HG02981 (cell line): Measurements from ENCODE around the gene IER2.

Experiments
- ATAC-seq: cut with Tn5 transposase; IDR thresholded peaks from one replicate; pipeline ENCODE4 v1.9.1; 2021; ENCODE audit warnings: mild to moderate bottlenecking, moderate library complexity; ENCODE audit not compliant: unreplicated experiment

IER2 gene, protein sequence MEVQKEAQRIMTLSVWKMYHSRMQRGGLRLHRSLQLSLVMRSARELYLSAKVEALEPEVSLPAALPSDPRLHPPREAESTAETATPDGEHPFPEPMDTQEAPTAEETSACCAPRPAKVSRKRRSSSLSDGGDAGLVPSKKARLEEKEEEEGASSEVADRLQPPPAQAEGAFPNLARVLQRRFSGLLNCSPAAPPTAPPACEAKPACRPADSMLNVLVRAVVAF

DNA sequence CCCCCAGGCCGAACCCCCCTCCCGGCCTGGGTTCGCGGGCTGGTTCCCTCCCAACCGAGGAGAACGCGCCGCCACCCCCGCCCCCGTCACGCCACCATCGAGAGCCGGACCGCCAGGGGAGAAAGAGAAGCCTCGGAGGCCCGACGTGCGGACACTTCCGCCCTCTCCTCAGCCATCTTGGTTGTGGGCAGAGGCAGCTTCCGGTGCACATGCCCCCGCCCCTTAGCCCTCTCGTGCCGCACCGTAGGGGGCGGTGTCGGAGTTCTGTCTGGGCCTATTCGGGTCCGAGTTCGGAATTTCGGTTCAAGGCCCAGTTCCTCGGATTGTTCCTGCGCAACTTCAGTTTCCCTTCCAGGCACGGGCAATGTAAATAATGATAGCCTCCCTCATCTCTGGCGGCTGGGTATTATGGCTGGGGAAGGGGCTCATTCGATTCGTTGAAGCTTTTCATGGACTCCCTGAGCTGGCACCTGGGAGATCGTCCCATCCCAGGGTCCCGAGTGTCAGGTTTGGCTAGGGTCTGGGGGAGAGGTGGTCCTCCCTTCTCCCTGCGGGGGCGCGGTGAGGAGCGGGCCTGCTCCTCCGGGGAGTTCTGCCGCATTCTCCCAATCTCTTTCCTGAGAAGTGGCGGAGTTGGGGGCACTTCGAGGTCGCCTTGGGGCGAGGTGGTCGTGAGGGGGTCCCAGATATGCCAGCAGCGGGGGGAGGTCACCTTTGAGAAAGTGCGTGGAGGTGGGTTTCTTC lies at the start of gene IER2, which contains the start of gene STX10:
IER2 (plus strand) TSS at position 225 of the 744 bp plus-strand sequence. CDS start 2,776 bp downstream, outside the sequence.
STX10 (minus strand) TSS at position 189 of the 744 bp plus-strand sequence. CDS start 202 bp downstream, outside the sequence.
- ATAC-seq = peak; percentile 35

DNA sequence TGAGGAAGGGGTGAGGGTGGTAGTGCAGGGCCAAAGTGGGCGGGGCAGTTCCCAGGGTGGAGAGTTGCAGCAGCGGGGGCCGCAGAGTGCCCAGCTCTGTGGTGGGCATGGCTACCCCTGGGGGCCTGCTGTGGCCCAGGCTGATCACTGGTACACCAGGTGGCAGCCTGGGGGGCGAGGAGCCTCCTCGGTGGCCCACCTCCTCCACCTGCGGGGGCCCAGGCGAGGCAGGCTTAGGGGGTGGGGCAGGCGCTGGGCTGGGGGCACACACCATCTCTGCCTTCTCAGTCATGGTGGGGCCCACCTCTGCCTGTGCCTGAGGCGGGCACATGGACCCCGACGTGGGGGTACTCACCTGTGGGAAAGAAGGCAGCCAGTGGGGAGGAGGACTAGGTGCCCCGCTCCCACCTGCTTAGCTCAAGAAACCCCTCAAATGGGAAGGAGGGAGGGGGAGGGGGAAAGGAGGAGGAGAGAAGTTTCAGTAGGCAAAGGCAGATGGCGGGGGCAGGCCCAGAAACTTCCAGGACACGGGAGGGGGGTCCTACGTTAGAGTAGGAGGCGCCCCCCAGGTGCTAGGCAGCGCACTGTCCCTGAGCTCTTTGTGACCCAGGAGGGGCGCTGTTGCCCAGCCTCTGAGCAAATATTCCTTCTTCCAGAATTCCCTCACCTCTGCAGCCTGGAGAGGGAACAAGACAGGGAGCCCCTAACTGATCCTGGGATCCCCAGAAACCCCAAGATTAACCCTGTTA lies 49.2 kb upstream of the IER2 start:
- ATAC-seq = no peak

DNA sequence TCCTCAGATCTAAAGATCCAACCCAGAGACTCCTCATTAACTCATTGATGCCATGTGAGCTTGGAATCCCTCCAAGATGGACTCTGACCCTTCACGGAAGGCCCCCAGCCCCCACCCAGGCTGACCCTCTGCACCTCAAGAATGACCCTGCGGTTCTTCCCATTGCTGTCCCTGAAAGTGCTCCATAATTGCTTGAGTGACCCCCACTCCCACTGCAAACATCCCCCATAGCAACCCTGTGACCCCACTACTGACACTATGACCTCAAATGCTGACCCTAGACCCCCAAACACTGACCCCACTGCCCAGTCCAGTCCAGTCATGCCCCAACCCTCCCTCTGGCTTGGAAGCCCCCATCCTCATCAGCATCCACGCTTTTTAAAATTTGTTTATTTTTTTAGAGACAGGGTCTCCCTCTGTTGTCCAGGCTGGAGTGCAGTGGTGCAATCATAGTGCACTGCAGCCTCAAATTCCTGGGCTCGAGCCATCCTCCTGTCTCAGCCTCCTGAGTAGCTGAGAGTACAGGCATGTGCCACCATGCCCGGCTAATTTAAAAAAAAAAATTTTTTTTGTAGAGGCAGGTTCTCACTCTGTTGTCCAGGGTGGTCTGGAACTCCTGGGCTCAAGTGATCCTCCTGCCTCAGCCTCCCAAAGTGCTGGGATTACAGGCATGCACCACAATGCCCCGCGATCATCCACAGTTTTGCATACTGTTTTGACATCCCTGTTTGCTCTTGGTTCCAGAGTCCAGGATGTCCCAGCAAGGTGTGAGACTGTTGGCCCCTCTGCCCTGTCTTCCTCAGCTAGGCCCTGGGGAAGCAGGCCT lies 48.4 kb upstream of the IER2 start:
- ATAC-seq = no peak

DNA sequence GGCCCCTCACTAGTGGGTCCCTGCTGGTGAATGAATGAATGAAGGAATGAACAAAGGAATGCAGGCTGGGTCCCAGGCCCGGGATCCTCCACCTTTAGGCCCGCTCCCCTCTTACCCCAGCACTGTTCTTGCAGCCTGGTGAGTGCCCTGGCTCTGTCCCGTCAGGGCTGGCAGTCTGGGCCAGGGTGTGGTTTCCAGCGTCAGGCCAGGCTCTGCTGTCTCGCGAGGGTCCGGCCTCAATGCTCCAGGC lies 47.9 kb upstream of the IER2 start:
- ATAC-seq = no peak

DNA sequence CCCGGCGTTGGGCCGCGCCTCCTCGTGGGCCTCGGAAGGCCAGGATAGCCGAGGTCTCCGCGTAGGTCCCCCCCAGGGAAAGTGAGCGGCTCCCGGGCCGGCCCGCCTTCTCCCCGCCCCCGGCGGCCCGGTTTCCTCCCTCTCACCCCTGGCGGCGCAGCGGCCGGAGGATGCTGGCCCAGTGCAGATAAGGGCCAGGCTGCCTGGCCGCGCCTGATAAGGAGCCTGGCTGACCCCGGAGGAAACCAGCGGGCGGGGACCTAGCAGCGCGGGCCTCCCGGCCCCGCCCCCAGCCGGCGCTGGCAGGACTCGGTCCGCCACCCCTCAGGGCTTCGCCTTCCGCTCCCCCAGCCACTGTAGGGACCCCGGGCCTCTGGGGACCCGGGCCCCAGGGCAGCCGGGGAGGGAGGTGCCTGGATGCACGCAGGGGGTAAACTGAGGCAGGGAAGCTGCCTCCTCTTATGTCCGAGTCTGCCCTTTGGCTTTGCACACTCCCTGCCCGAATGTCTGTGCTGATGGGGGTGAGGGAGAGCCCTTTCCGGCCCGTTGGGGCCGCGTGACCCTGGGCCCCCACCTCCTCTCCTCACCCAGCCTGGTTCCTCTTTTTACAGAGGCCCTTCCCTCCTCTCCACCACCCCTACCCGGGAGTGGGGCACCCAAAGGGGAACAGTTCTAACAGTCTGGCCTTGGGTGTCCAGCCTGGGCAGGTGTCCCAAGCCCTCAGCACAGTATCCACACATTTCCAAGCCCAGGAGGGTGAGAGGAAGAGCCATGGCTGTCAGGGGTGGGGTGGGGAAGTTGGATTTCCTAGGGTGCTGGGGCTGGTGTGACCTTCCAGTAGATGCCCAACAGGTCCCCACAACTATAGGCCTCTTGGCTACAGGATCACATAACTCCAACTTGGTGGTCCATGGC lies 47.3 kb upstream of the IER2 start, which contains the start of gene LYL1:
LYL1 (minus strand) TSS at position 193 of the 915 bp plus-strand sequence. CDS start 1,687 bp downstream, outside the sequence.
- no peak for ATAC-seq

DNA sequence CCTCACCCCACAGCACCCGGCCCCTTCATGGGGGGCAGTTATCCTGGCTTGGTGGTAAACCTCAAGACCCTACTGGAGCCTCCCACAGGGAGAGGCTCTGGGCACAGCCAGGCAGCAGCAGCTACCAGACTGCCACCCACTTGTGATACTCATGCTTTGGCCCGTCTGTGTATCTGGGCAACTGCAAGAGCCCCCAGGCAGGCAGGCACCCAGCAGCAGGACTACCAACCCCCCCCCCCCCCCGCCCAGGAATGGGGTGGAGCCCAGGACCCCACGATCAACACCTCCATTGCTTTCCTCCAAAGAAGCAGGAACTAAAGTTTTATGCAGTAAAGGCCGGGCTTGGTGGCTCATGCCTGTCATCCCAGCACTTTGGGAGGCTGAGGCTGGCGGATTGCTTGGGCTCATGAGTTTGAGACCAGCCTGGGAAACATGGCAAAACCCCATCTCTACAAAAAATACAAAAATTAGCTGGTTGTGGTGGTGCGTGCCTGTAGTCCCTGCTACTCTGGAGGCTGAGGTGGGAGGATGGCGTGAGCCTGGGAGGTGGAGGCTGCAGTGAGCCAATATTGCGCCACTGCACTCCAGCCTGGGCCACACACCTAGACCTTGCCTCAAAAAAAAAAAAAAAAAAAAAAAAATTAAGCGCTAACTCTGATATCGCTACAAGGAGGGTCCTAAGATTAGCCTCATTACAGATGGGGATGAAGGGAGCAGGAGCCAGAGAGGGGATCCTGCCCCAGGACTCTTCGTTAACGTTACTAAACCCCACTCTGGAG lies 46.4 kb upstream of the IER2 start:
- ATAC-seq = no peak

DNA sequence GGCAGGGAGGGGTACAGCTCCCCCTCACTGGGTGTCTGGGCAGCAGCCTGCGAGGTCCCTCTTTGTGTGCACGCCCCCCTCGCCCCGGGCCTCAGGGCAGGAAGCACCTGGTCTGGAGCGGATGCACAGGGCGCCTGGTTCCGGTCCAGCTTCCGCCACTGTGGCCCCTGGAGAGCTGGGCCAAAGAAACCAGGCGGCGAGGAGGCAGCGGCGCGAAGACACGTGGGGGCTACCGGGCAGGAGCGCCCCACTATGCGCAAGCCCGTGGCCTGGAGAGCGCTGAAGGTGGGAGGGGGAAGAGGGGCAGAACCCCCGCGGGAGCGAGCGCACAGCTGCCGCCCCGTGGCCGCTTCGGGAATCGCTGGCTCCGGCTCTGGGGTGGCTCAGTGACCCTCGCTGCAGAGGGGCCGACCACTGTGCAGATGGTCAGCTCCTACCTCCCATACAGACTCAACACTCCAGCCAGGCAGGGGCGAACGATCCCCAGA lies 45.8 kb upstream of the IER2 start:
- no peak for ATAC-seq

DNA sequence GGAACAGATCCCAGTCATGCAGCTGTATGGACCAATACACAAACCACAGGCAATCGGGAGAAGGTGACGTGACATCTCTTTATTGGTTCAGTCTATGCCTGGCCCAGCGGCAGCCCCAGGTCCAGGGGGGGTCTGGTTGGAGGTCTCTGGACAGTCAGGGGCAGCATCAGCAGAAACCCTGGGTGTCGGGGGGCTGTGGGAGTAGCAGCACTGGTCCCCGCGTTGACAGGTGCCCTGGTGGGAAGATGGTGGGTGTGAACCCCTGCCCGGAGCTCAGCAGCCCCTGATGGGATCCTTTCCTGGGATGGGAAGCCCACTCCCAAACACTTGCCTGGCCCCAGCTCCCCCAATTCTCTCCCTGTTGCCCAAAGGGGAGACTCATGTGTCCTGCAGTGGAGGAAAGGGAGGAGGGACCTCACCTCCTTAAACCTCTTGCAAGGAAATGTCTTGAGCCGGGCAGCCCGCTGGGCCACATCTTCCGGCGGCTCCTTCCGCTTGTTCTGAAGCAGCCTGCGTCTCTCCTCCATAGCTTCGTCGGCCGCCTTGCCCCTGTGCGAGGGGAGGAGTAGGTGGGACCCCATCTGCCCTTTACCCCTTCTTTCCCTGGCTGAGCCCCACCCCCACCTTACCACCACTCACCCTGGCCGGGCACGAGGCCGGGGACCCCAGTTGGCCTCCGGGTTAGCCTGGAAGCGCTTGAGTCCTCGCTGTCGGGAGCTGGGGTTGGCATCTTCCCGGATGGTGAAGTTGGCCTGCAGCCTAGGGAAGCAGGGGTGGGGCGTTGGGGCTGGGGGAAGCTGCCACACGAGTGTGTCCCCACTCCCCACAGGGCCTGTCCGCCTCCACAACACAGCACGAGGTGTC lies 45.1 kb upstream of the IER2 start:
- no peak for ATAC-seq

DNA sequence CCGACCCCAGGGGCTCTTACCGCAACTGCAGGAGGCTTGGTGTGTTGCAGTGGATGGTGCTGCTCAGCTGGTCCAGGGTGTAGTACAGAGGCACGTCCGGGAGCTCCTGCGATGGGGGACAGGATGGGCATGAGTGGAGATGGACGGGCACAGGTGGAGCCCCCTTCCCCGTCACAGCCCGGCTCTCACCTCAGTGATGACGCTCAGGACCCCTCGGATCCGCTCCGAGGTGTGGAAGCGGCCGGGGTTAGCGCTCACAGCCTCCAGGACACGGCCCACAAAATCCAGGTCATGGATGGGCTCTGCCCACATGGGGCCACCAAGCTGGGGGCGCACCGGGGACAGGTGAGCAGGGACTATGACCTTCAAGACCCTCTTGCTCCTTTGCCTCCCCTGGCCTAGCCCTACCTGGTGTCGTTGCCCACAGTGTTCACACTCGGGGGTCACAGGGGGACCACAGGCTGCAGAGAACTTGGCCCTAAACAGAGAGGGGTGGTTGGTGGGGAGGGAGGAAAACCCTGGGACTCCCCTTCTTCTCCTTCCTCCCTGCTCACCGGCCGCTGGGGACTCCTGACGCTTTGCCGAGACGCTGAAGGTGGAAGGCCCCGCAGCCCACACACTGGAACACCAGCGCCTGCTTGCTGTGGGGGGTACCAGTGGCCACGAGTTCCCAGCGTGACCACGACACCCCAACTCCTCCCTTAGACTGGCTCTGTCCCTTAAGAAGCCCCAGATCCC lies 40.7 kb upstream of the IER2 start:
- no peak for ATAC-seq

DNA sequence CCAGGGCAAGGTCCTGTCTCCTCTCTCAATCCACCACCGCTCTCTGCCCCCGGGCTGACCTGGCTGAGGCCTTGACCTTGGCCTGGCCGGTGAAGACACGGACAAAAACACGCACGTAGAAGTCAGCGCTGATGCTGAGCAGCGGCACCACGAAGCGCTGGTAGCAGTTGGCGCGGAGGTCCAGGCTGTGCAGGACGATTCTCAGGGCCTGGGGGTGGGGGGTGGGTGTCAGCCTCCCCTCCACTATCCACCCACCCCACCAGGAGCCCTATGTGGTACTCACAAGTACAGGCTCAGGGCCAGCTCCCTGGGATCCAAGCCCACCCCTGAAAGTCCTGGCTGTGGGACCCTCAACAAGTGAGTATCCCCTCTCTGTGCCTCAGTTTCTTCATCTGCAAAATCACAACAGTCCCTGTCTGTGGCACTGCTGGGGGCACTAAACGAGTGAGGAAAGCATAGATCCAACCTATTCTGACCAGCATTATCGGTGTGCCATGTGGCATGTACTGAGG lies 40.1 kb upstream of the IER2 start:
- ATAC-seq = no peak

DNA sequence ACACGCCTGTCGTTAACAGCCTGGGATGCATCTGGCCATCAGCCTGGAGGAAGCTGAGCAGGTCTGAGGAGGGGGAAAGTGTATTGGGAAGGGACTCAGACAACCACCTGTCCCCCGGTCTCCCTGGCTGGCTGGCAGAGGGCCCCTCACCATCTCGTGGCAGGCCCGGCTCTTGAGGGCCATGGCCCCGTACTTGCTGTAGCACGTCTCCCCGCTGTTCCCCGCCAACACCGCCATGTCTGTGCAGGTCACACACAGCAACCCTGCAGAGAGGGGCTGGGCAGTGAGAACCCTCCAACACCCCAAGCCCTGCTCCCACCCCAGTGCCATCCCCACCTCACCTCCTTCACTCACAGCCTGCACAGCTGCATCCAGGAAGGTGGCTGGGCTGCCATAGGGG lies 37.7 kb upstream of the IER2 start:
- ATAC-seq = no peak

DNA sequence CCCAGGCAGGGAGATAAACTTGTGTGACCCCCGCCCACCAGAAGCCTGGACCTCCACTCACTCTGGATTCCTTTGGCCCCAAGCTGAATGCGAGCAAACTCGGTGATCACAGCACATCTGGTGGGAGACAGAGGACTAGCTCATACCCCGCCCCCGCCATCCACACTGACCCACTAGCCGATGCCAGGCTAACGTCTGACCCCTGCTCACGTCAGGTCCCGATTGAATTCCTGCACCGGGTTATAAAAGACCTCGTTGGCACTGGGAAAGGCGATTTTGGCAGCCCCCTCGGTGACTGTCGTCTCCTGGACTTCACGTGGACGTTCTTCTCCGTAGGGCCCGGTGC lies 34.3 kb upstream of the IER2 start:
- ATAC-seq = no peak

DNA sequence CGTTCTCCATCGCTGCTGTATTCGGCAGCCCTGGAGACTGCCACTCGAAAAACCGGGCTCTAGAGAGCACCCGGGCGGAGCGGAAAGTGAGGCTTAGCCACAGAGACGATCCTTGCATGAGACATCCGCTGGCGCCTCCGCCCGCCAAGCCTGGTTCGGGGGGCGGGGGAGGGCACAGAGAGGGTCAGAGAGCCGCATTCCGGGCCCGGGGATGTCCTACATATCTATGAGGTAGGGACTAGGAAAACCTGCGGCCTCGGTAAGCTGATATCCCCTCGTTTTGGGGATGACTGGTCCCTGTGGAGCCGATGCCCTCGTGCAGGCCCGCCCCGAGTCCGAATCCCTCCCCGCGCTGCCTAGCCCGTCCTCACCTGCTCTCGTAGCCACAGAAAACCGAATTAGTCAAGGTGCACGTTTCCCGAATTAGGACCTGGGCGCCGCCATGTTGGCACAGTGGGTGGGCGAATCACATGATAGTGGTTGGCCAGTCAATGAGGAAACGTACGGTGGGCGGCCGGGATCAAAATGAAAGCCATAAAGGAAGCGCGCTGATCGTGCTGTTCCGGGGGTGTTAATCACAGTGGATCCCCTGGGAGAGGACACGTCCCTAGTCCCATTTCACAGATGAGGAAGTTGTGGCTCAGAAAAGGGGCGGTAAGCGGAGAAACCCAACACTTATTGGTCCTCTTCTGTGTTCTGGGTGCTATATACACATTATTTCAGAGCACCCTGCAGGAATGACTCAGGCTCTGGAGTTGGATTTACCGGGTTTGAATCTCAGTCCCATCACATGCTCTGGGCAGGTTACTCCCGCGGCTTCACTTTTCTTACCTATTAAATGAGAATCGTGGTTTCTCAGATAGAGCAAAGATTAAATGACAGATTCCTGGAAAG lies 33.7 kb upstream of the IER2 start, which contains the start of gene TRMT1:
TRMT1 (minus strand) TSS at position 459 of the 894 bp plus-strand sequence; CDS start at position 118, 341 bp downstream.
- ATAC-seq = peak; percentile 50

DNA sequence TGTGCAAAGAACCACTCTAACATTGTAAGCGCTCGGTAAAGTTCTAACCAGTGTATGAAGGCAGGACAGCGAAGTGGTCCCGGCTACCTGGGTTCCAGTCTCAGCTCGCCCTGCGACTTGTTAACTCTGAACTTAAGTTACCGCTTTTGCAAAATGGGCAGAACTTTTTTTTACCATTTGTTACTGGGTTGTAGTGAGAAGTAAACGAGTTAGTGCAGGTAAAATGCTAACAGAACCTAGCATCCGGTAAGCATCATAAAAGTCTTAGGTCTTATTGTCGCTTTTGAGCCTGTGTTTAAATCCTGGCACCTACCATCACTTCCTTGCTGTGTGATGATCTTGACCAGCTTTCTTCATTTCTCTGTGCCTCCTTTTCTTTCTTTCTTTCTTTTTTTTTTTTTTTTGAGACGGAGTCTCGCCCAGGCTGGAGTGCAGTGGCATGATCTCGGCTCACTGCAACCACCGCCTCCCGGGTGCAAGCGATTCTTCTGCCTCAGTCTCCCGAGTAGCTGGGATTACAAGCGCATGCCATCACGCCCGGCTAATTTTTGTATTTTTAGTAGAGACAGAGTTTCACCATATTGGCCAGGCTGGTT lies 32.9 kb upstream of the IER2 start:
- no peak for ATAC-seq

DNA sequence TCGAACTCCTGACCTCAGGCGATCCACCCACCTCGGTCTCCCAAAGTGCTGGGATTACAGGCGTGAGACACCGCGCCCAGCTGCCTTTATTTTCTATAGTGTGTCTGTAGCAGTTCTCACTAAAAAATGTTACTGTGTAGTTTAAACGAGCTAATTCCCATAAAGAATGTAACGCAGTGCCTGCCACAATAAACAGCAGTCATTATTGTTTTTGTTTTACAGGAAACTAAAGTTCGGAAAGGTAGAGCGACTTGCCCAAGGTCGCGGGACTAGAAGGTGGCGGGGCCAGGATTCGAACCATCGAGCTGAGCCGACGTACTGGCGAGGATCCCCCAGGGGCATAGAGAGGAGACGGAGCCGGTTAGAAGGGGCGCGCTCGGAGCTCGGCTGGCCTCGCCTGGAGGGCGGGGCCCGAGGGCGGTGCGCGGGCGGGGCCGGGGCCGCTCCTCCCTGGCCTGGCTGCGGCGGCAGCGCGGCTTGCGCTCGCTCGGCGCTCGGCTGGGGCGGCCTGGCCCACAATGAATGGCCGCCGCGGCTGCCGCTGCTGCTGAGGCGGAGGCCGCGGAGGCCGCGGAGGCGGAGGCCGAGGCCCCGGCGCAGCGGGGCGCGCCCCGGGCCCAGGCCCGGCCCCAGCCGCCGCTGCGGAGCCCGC lies 32.3 kb upstream of the IER2 start, which contains the start of gene NACC1:
NACC1 (plus strand) TSS at position 493 of the 652 bp plus-strand sequence. CDS start 16,944 bp downstream, outside the sequence.
- peak; percentile 53 for ATAC-seq
